WTC11 (cell line): Measurements from ENCODE around the gene WWOX. TPM values are rescaled to one million over a fixed set of nuclear protein-coding genes. Genes with fewer than 3 reads are reported as not detected.

ENCODE experiments used
- ATAC-seq: fragments of 200-7000 bp; cut with Tn5 transposase; 2 replicates; pipeline ENCODE4 v1.10.0; 2021; ENCODE audit warnings: mild to moderate bottlenecking, moderate library complexity
- CTCF ChIA-PET: fragments of 300-600 bp; sonication (Branson Sonifier 250); formaldehyde crosslinking; loops from one replicate; lab custom pipeline; 2021; ENCODE audit warnings: antibody characterized with exemption; lab: Charles Lee
- POLR2A ChIA-PET: fragments of 350-600 bp; sonication (Branson Sonifier 250); formaldehyde crosslinking; loops from one replicate; lab custom pipeline; 2021; ENCODE audit warnings: antibody characterized with exemption; lab: Charles Lee
- DNase-seq: peaks from one replicate; pipeline ENCODE4 v3.0.0; 2021; ENCODE audit warnings: low spot score
- H3K27ac Mint-ChIP-seq: 2 replicates; pipeline ENCODE4 v1.8.0; 2021; ENCODE audit warnings: mixed read lengths
- H3K27me3 Mint-ChIP-seq: 2 replicates; pipeline ENCODE4 v1.8.0; 2021; ENCODE audit warnings: low read depth, mild to moderate bottlenecking, moderate library complexity, mixed read lengths
- H3K36me3 Mint-ChIP-seq: 2 replicates; pipeline ENCODE4 v1.8.0; 2021; ENCODE audit warnings: mixed read lengths
- H3K4me1 Mint-ChIP-seq: 2 replicates; pipeline ENCODE4 v1.8.0; 2022; ENCODE audit warnings: mixed read lengths
- H3K4me3 Mint-ChIP-seq: 2 replicates; pipeline ENCODE4 v1.8.0; 2021; ENCODE audit warnings: mild to moderate bottlenecking, moderate library complexity, mixed read lengths
- H3K9me3 Mint-ChIP-seq: 2 replicates; pipeline ENCODE4 v1.8.0; 2021; ENCODE audit warnings: mixed read lengths
- AFF4 ChIP-seq: sonication (generic); formaldehyde crosslinking; IDR thresholded peaks from 2 replicates; pipeline ENCODE4 v1.8.1; 2023; ENCODE audit warnings: mild to moderate bottlenecking, missing genetic modification reagents, borderline replicate concordance
- CREM ChIP-seq: sonication (generic); formaldehyde crosslinking; IDR thresholded peaks from 2 replicates; pipeline ENCODE4 v1.8.1; 2022; ENCODE audit warnings: mild to moderate bottlenecking, missing genetic modification reagents, moderate library complexity
- CTCF ChIP-seq: fragments of 200-600 bp; IDR thresholded peaks from 2 replicates; pipeline ENCODE4 v1.8.0; 2022; ENCODE audit warnings: antibody characterized with exemption
- E2F1 ChIP-seq: sonication (generic); formaldehyde crosslinking; IDR thresholded peaks from 2 replicates; pipeline ENCODE4 v1.8.0; 2022; ENCODE audit warnings: mild to moderate bottlenecking, missing genetic modification reagents
- ELF4 ChIP-seq: sonication (generic); formaldehyde crosslinking; IDR thresholded peaks from 2 replicates; pipeline ENCODE4 v1.8.1; 2022; ENCODE audit warnings: low read depth, mild to moderate bottlenecking, moderate library complexity, missing genetic modification reagents
- ERG ChIP-seq: fragments of 250-450 bp; sonication (Bioruptor Pico); IDR thresholded peaks from 2 replicates; pipeline ENCODE4 v1.8.0; 2021; ENCODE audit warnings: mild to moderate bottlenecking
- FOXP1 ChIP-seq: sonication (generic); formaldehyde crosslinking; IDR thresholded peaks from 2 replicates; pipeline ENCODE4 v1.8.0; 2022; ENCODE audit warnings: missing genetic modification reagents, mild to moderate bottlenecking, moderate library complexity, borderline replicate concordance
- FOXP4 ChIP-seq: sonication (generic); formaldehyde crosslinking; IDR thresholded peaks from 2 replicates; pipeline ENCODE4 v1.8.0; 2022; ENCODE audit warnings: mild to moderate bottlenecking, missing genetic modification reagents
- GABPB1 ChIP-seq: sonication (generic); formaldehyde crosslinking; IDR thresholded peaks from 2 replicates; pipeline ENCODE4 v1.8.1; 2023; ENCODE audit warnings: mild to moderate bottlenecking, missing genetic modification reagents
- GTF2I ChIP-seq: fragments of 250-450 bp; sonication (Bioruptor Pico); conservative IDR thresholded peaks from 2 replicates; pipeline ENCODE4 v1.4.0; 2021; ENCODE audit warnings: mild to moderate bottlenecking
- NFE2L1 ChIP-seq: sonication (generic); formaldehyde crosslinking; IDR thresholded peaks from 2 replicates; pipeline ENCODE4 v1.8.1; 2023; ENCODE audit warnings: missing genetic modification reagents
- NFYB ChIP-seq: sonication (generic); formaldehyde crosslinking; conservative IDR thresholded peaks from 2 replicates; pipeline ENCODE4 v1.8.0; 2022; ENCODE audit warnings: low read depth, missing genetic modification reagents
- NR1H2 ChIP-seq: sonication (generic); formaldehyde crosslinking; IDR thresholded peaks from 2 replicates; pipeline ENCODE4 v1.9.0; 2021; ENCODE audit warnings: mild to moderate bottlenecking, moderate library complexity, missing genetic modification reagents
- RORB ChIP-seq: fragments of 250-450 bp; sonication (Bioruptor Pico); IDR thresholded peaks from 2 replicates; pipeline ENCODE4 v1.9.0; 2021; ENCODE audit warnings: mild to moderate bottlenecking
- TEAD1 ChIP-seq: sonication (generic); formaldehyde crosslinking; IDR thresholded peaks from 2 replicates; pipeline ENCODE4 v1.8.0; 2022; ENCODE audit warnings: mild to moderate bottlenecking, missing genetic modification reagents
- USF1 ChIP-seq: sonication (generic); formaldehyde crosslinking; IDR thresholded peaks from 2 replicates; pipeline ENCODE4 v1.8.0; 2022; ENCODE audit warnings: mild to moderate bottlenecking, missing genetic modification reagents
- ZNF232 ChIP-seq: sonication (generic); formaldehyde crosslinking; IDR thresholded peaks from 2 replicates; pipeline ENCODE4 v1.8.0; 2022; ENCODE audit warnings: mild to moderate bottlenecking, missing genetic modification reagents
- ZNF281 ChIP-seq: sonication (generic); formaldehyde crosslinking; IDR thresholded peaks from 2 replicates; pipeline ENCODE4 v1.8.0; 2023; ENCODE audit warnings: mild to moderate bottlenecking, missing genetic modification reagents
- ZNF396 ChIP-seq: fragments of 250-450 bp; sonication (Bioruptor Pico); IDR thresholded peaks from 2 replicates; pipeline ENCODE4 v1.8.0; 2021; ENCODE audit warnings: mild to moderate bottlenecking, moderate library complexity, borderline replicate concordance
- total RNA-seq: library from RNA; stranded (reverse); gene quantifications from 3 replicates; pipeline ENCODE4 v1.2.3, GENCODE V29; 2021

WWOX gene
- total RNA-seq, 1 experiment from 2014 or later, result 15.7 TPM

- TF ChIP-seq ERG (no peak), TEAD1 (CRISPR knock-in tag) (no peak), CTCF (no peak), GTF2I (CRISPR knock-in tag) (no peak), NFYB (no peak)
Measured at GRCh38 chr16:79155471-79155870, 1056.0 kb downstream of the WWOX start (continued).

GRCh38 chr16:79155904-79156303 is 1056.5 kb downstream of the WWOX start:
- no peak overlapping the region for H3K4me3 Mint-ChIP-seq
- H3K27me3 Mint-ChIP-seq, result no peaks in the 10 kb centered on the region; the same call in 1 of the 2 replicates
- DNase-seq (no peak), ATAC-seq (no peak)
- peaks cover 37% of the 10 kb centered on the region for H3K4me1 Mint-ChIP-seq
- CTCF ChIA-PET, result no interaction called here
- H3K36me3 Mint-ChIP-seq, result no peaks in the 10 kb centered on the region
- H3K9me3 Mint-ChIP-seq, result no peaks in the 10 kb centered on the region
- TF ChIP-seq CREM (CRISPR knock-in tag) (no peak), FOXP1 (CRISPR knock-in tag) (no peak), GABPB1 (CRISPR knock-in tag) (no peak), ZNF281 (no peak), RORB (CRISPR knock-in tag) (no peak), ZNF232 (CRISPR knock-in tag) (no peak), ELF4 (CRISPR knock-in tag) (no peak)
- no peak overlapping the region for H3K27ac Mint-ChIP-seq
- POLR2A ChIA-PET, result no interaction called here

- H3K27me3 Mint-ChIP-seq, result no peaks in the 10 kb centered on the region; the same call in 1 of the 2 replicates
- no peak for DNase-seq
- ChIA-PET POLR2A (no interaction called here), CTCF (interaction anchor here (0.6 kb wide), 1 partner anchor 428 kb away, joined by 4 read pairs; no protein-coding TSS in a partner anchor)
- no peak for ATAC-seq
- H3K4me1 Mint-ChIP-seq, result peaks cover 35% of the 10 kb centered on the region
- H3K36me3 Mint-ChIP-seq, result no peaks in the 10 kb centered on the region
- no peaks in the 10 kb centered on the region for H3K9me3 Mint-ChIP-seq
- no peak overlapping the region for H3K27ac Mint-ChIP-seq
- H3K4me3 Mint-ChIP-seq, result no peak overlapping the region
- TF ChIP-seq AFF4 (CRISPR knock-in tag) (no peak), ZNF396 (CRISPR knock-in tag) (no peak), ERG (no peak), GABPB1 (CRISPR knock-in tag) (no peak), USF1 (CRISPR knock-in tag) (no peak), E2F1 (CRISPR knock-in tag) (no peak), NR1H2 (no peak), ELF4 (CRISPR knock-in tag) (no peak), ZNF232 (CRISPR knock-in tag) (no peak), FOXP4 (CRISPR knock-in tag) (no peak), NFE2L1 (CRISPR knock-in tag) (no peak)
Measured at GRCh38 chr16:79156761-79157160, 1057.3 kb downstream of the WWOX start.
